ENCODE data around the gene DCHS2. TPM values are rescaled to one million over a fixed set of nuclear protein-coding genes. Genes with fewer than 3 reads are reported as not detected.

DCHS2 gene
- total and polyA plus RNA-seq, 2 of the 8 experiments (the other 6 are each of a cell fraction or from before 2014, with no cell fraction given): 0.54 to 2.6 TPM

- H4K20me1 ChIP-seq (replicated peaks in 1 of 2; ENCODE audit: control insufficient read depth in 1 of 2, insufficient read depth in 2 of 2, low read length in 2 of 2): no peaks in the 10 kb centered on the region
- H3K79me2 ChIP-seq (ENCODE audit: control insufficient read depth in 1 of 2, insufficient read depth in 2 of 2, low read length in 2 of 2): no peaks in the 10 kb centered on the region
- ChIA-PET POLR2A (ENCODE audit: partially characterized antibody) (no interaction called here), CTCF (ENCODE audit: partially characterized antibody) (interaction anchor here (0.7 to 3.8 kb wide), 4 partner anchors 13 to 1080 kb away, joined by 3 to 12 read pairs (median 4); no protein-coding TSS in a partner anchor)
- no peaks in the 10 kb centered on the region for H3K23me2 ChIP-seq (ENCODE audit: low read depth, low read length)
- FAIRE-seq (no peak), DNase-seq (ENCODE audit: low read depth in 1 of 2, low spot score in 2 of 2) (no peak)
- no peaks in the 10 kb centered on the region for H3K27me3 ChIP-seq (replicated peaks in 1 of 4; ENCODE audit: control insufficient read depth in 3 of 4, extremely low read depth in 1 of 4, insufficient read depth in 3 of 4, low read length in 3 of 4)
- no peak overlapping the region for H2BK20ac ChIP-seq (ENCODE audit: low read length)
- no peak overlapping the region for H3K23ac ChIP-seq (ENCODE audit: insufficient read length)
- H3K4me1 ChIP-seq (replicated peaks in 1 of 4; ENCODE audit: control insufficient read depth in 3 of 4, insufficient read depth in 4 of 4, low read length in 3 of 4): no peaks in the 10 kb centered on the region
- no peak overlapping the region for H2BK15ac ChIP-seq (ENCODE audit: low read length)
- H3K36me3 ChIP-seq (ENCODE audit: control insufficient read depth in 2 of 4, insufficient read depth in 4 of 4, low read length in 3 of 4): no peaks in the 10 kb centered on the region
- H2BK120ac ChIP-seq (replicated peaks; ENCODE audit: low read depth, low read length): no peak overlapping the region
- H4K8ac ChIP-seq (ENCODE audit: extremely low read depth, insufficient read depth, low read length): no peak overlapping the region
- no peak overlapping the region for H3K4ac ChIP-seq (replicated peaks; ENCODE audit: insufficient read length, low read depth, low read length)
- no peak overlapping the region for H2AFZ ChIP-seq (ENCODE audit: low read length)
- H3K4me3 ChIP-seq (ENCODE audit: extremely low read depth in 1 of 4, insufficient read depth in 2 of 4, low read depth in 3 of 4, low read length in 4 of 4): no peak overlapping the region
- H3K27ac ChIP-seq (ENCODE audit: low read depth, low read length): no peak overlapping the region
- H4K5ac ChIP-seq (ENCODE audit: insufficient read length, low read depth, low read length): no peak overlapping the region
- no peak overlapping the region for H3K14ac ChIP-seq (ENCODE audit: insufficient read length)
- no peak overlapping the region for H3K18ac ChIP-seq (ENCODE audit: extremely low read depth, low read length)
- no peak overlapping the region for H4K91ac ChIP-seq (replicated peaks; ENCODE audit: insufficient read length, low read length)
- no peaks in the 10 kb centered on the region for H3K79me1 ChIP-seq (ENCODE audit: low read depth, low read length)
- no peaks in the 10 kb centered on the region for H3K9me3 ChIP-seq (ENCODE audit: insufficient read depth in 2 of 2, low read depth in 1 of 2, low read length in 1 of 2)
- 95% methylated on average over 4 of the region's 4 CpGs; no CpG with 5 or more reads in 1 of the 2 experiments for WGBS, 2 experiments (ENCODE audit: extremely low coverage in 1 of 2, insufficient coverage in 1 of 2, insufficient read length in 1 of 2, insufficient replicate concordance in 2 of 2, low coverage in 1 of 2, low lambda C conversion rate in 2 of 2, missing lambda C conversion rate in 1 of 2)
- H2AK5ac ChIP-seq (ENCODE audit: low read depth, low read length): no peak overlapping the region
- H3K9ac ChIP-seq (replicated peaks in 1 of 4; ENCODE audit: extremely low read depth in 1 of 4, low read depth in 3 of 4, low read length in 3 of 4): no peak overlapping the region
- H3K4me2 ChIP-seq (ENCODE audit: insufficient read depth in 1 of 2, low read depth in 2 of 2, low read length in 2 of 2): no peak overlapping the region
- no peak overlapping the region for H2BK12ac ChIP-seq (ENCODE audit: low read depth, low read length)
- no peak overlapping the region for H3K56ac ChIP-seq (replicated peaks; ENCODE audit: insufficient read length, low read depth, low read length)
- no peak overlapping the region for H2BK5ac ChIP-seq (ENCODE audit: low read depth, low read length)
- TF ChIP-seq SUZ12 (IDR thresholded peaks at IDR 0.05; ENCODE audit: low read length) (no peak), E2F6 (IDR thresholded peaks at IDR 0.05) (no peak), CHD2 (IDR thresholded peaks at IDR 0.05; ENCODE audit: low read length) (no peak), EGR1 (IDR thresholded peaks at IDR 0.05; ENCODE audit: borderline replicate concordance, low read depth, low read length) (no peak), MAX (IDR thresholded peaks at IDR 0.05) (no peak), CTCF (IDR thresholded peaks at IDR 0.05; ENCODE audit: control extremely low read depth in 1 of 3, insufficient read depth in 1 of 3, low read depth in 1 of 3, low read length in 3 of 3) (no peak), CBX8 (IDR thresholded peaks at IDR 0.05; ENCODE audit: borderline replicate concordance, low read depth, low read length) (no peak), NANOG (IDR thresholded peaks at IDR 0.05; ENCODE audit: insufficient read depth, low read depth, low read length, poor library complexity, severe bottlenecking) (no peak), EP300 (IDR thresholded peaks at IDR 0.05; ENCODE audit: borderline replicate concordance in 1 of 2, low read depth in 2 of 2, low read length in 2 of 2) (no peak), ATF3 (IDR thresholded peaks at IDR 0.05; ENCODE audit: insufficient read depth, low read depth, low read length) (no peak)
Observed at GRCh38 chr4:154519214-154519613, 27.6 kb upstream of the DCHS2 start.

Data from H1 (cell line).